ENCODE results near the gene MXRA8.
"Not testable (repeated sequence)": the region's sequence is repeated elsewhere in the genome, so short reads cannot be mapped to it uniquely, and the experiment has no call there.

The MXRA8 gene

GRCh38 chr1:1318777-1319645, 39.3 kb downstream of the MXRA8 start:
- no peak for DNase-seq

DNA sequence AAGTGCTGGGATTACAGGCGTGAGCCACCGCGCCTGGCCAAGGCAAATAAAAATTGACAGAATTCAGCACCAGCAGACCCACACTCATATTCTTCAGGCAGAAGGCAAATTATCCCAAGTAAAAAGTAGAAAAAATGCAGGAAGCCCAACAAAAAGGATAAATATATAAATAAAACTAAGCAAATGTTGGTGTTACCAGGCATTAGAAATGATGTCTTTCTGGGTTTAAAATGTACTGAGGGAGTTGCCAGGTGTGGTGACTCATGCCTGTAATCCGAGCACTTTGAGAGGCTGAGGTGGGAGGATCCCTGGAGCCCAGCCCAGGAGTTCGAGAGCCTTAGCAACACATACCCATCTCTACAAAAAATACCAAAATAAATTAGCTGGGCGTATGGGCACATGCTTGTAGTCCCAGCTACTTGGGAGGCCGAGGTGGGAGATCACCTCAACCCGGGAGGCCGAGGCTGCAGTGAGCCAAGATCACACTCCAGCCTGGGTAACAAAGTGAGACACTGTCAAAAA, 40.2 kb downstream of the MXRA8 start:
- DNase-seq: peak; percentile 87

GRCh38 chr1:1317420-1317819, 40.9 kb downstream of the MXRA8 start:
- DNase-seq: no peak

DNA sequence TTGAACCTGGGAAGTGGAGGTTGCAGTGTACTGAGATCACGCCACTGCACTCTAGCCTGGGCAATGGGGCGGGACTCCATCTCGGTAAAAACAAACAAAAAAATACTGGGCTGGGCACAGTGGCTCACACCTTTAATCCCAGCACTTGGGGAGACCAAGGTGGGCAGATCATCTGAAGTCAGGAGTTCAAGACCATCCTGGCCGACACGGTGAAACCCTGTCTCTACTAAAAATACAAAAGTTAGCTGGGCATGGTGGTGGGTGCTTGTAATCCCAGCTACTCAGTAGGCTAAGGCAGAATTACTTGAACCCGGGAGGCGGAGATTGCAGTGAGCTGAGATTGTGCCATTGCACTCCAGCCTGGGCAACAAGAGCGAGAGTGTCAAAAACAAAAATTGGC, 42.2 kb downstream of the MXRA8 start:
- DNase-seq: not testable (repeated sequence)

DNA sequence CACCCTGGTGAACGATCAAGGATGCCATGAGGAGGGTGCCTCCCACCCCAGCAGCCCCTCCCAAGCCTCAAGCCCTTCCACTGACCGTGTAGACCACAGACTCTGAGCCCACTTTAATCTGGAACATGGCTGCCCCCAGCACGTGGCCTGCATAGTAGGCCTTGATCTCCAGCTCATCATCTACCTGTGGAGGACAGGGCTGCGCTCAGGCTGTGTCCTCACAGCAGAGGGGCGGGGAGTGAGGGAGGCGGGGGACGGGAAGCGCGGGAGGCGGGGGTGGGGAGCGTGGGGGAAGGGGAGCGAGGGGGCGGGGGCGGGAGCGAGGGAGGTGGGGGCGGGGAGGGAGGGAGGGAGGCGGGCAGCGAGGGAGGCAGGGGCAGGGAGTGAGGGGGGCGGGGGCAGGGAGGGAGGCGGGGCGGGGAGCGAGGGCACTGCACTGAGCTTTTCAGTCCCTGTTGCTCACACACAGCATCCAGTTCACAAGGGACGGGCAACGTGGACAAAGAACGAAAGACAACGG, 42.9 kb downstream of the MXRA8 start:
- DNase-seq: no peak

- no peak for DNase-seq
These were observed 43.5 kb downstream of the MXRA8 start for GRCh38 chr1:1314678-1315335.

DNA sequence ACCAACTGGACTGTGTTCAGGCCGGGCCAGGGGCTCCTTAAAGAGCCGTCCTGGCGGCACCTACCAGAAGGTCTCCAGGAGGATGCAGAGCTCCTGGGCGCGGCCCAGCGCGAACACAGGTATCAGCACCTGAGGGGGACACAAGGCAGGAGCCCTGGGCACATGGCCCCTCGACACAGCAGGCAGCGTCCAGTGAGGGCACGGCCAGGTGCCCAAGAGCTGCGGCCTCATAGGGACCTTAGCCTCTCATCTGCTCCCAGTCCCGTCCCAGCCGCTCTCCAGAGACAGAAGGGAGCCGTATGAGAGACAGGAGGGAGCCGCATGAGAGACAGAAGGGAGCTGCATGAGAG, 44.1 kb downstream of the MXRA8 start:
- no peak for DNase-seq

GRCh38 chr1:1313500-1314236, 44.7 kb downstream of the MXRA8 start:
- DNase-seq: no peak

DNA sequence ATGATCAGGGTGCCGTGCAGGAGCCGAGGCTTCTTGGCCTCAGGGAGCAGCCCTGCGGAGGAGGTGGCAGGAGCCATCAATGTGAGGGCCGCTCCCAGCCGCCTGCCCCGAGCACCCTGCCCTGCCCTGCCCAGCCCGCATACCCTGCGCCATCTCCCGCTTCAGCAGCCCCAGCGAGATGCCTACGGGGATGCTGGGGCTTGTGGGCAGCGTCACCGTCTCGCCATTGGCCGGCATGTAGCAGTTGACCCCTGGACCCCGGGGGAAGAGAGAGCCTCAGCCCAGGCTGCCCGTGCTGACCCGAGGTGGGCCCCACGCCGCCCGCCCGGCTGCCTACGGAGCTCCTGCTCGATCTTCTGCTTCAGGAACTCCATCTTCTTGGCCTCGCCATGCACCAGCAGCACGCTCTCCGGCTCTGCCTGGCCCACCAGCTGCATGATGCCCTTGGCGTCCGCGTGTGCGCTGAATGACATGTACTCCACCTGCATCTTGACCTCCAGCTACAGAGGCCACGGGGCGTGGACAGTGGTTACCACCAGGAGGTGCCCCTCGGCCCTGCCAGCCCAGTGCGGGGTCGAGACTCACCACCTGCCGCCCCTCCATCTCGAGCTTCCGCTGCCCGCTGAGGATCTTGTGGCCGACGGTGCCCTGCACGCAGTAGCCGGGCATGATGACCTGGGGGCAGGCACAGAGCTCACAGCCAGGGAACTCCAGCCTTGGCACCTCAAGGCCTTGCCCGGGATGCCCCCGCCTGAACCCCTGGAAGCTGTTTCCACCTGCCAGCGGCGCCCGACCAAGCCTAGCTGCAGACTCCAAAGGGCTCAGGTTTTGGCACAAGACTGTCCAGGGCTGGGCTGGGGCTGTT, 45.7 kb downstream of the MXRA8 start:
- DNase-seq: no peak

DNA sequence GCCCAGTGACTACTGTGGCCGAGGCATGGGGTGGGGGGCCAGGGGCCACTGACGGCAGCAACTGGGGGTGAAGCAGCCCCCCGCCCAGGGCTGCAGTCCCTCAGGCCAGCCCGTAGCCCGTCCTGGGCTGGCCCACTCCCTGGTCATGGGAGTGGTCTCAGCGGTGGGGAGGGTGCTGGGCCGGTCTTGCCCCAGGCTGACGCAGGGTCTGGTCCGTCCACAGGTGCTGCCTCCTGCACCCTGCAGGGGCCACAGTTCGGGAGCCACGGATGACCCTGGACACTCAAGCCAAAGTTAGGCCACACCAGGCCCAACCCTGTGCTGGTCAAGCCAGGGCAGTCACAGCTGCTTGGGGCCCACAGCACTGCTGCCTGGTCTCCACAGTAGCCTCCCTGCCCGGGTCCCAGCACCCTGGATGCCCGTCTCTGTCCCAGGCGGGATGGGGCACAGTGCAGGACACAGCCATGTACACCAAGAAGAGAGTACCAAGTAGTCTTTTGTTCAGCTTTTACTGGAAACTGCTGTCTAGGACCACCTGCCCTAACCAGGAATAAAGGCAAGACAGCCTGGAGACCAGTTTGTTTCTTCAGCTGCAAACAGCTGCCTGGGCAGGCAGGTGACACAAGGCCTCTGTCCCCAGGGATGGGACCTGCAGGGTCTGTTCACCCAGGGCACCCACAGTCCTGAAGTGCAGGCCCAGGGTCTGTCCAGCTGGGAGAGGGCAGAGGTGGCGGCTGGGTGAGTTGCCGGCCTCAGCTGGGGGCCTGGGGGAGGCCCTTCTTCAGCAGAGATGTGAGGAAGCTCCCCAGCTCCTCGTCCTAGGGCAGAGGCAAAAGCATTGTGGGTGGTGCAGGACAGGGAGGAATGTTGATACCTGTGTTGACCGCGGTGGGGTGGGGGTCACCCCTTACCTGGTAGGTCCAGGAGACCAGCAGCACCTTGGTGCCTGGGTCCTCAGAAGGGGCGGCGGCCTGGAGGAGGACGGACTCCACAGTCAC, 46.9 kb downstream of the MXRA8 start:
- no peak for DNase-seq

DNA sequence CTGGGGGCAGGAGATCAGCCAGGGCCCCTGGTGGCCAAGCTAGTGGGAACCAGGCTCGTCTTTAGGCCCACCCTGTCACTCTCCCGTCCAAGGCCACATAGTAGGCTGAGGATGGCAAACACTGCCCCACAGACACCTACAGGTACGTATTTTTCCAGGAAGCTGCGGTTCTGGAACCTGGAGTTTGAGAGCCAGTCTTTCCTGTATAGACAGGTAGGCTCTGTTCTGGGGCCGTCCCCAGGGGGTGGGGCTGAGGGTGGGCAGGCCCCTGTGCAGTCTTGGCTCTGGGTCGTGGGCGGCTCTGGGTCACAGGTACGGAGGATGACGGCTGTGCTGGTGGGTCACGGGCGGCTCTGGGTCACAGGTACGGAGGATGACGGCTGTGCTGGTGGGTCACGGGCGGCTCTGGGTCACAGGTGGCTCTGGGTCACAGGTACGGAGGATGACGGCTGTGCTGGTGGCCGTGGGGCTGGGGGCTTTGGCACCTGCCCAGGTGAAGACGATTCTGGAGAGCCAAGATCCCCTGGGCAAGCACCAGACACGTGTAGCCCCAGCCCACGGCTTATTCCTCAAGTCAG, 47.8 kb downstream of the MXRA8 start:
- no peak for DNase-seq

DNA sequence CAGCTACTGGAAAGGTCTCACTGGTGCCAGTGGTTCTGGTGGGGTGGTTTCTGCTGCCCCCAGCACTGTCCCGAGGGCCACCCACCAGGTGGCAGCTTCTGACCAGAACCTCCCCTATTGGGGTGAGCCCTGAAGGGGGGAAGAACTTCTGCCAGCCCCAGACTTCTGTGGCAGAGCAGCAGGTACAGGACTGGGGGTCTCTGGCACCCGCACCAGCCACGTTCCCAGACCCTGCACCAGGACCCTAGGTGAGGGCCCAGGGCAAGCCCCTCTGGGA, 48.3 kb downstream of the MXRA8 start:
- no peak for DNase-seq

DNA sequence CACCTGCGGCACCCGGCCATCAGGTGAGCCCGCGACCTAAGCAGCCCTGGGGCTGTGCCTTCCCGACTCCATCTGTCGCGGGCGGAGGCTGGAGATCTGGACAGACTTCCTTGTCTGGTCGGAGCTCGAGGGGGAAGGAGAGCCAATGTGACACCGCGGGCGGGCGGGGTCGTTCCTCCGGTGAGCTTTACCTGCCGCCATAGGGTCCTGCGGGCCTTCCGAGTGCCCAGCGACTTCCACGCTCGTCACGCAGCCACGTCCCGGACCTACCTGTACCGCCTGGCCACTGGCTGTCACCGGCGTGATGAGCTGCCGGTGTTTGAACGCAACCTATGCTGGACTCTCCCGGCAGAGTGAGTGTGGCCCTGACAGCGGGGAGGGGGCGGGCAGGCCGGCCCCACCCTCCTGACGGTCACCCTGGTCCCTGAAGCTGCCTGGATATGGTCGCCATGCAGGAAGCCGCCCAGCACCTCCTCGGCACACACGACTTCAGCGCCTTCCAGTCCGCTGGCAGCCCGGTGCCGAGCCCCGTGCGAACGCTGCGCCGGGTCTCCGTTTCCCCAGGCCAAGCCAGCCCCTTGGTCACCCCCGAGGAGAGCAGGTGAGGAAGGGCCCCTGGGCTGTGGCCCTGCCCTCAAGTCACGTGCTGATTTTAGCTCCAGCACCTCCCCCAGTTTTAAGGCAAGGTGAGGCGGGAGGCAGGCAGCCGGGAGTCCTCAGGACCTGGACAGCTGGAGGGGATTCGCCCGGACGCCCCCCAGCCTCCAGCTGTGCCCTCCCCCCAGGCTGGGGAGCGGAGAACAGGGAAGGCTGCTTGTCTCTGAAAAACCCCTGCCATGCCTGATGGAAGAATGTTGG, 48.9 kb downstream of the MXRA8 start:
- DNase-seq: no peak

DNA sequence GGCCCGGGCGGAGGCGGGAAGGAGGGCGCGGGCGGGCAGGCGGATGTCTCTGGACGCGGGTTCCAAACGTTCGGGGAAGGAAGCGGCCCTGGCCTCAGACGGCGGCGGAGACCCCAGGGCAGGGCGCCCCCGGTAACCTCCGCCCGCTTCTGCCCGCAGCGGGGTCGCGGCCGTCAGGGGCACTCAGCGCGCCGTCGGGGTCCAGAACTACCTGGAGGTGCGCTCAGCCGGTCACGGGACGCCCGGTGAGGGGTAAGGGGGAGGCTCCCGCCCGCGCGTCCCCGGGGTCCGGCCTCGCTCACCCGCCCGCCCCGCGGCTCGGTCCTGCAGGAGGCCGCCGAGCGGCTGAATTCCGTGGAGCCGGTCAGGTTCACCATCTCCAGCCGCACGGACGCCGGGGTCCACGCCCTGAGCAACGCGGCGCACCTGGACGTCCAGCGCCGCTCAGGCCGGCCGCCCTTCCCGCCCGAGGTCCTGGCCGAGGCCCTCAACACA, 49.6 kb downstream of the MXRA8 start:
- no peak for DNase-seq

- DNase-seq: peak; percentile 94 to 98
These were observed 50.2 kb downstream of the MXRA8 start, which contains the start of the genes ACAP3 and PUSL1 for GRCh38 chr1:1307923-1308755. Gene ACAP3 (minus strand): TSS chr1:1307930. CDS start chr1:1307815, 115 bp downstream. Gene PUSL1 (plus strand): TSS chr1:1308597. CDS start chr1:1308644, 47 bp downstream.

DNA sequence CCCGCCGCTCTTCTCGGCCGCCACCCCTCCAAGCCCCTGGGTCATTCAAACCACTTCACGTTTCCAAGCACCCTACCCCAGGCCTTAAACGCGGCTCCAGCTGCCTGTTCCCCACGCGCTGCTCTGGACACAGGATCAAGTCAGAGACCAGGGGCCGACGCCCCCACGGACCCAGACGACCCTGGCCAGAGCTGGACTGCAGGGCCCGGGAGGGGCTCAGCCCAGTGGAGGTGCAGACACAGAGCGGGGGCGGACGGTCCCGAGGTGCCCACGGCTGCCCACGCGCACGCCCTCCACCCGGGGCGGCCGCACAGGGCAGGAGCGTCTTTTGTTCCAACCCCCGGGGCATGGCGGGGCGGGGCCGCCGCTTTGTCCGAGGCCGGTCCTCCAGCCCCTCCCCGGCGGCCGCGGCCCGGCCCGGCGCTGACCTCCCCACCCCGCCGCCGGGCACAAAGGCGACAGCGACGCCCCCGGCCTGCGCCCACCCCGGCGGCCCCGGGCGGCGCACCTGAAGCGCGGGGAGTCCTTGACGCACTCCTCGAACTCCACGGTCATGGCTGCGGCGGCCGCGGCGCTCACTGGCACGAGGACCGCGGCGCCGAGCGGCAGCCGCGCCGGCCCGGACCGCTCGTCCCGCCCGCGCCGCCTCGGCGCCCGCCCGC, 51.0 kb downstream of the MXRA8 start:
- no peak for DNase-seq

DNA sequence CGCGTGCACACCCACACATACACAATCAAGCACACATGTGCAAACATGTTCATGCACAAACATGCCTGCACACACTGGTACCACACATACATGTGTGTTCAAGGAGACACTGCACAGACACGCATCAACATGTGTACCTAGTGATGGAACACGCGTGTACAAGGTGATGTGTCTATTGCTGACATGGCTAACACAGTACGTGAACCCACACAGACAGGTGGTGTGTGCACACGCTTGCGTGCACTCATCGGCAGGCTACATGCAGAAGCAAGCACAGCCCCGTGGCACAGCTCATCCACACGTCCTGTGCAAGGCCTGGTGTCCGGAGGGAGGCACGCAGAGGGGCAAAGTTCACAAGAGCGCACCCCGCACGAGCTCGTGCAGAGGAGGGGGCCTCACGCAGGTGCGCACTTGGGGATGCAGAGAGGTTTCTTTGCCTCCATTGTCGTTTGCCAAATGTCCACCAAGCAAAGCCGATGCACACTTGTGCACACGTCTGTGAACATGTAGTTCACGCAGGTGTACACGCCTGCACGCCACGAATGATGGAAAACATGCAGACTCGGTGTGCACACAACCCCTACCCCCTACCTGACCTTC, 51.6 kb downstream of the MXRA8 start:
- DNase-seq: peak in 1 of 2 experiments; percentile 51

All from NCI-H446 (cell line).